ENCODE results near the gene ZFYVE26. TPM values are rescaled to one million over a fixed set of nuclear protein-coding genes. Genes with fewer than 3 reads are reported as not detected.

Gene ZFYVE26
- polyA plus RNA-seq, 4 donors = 3.2 to 24.1 (median 4.7) TPM

DNA sequence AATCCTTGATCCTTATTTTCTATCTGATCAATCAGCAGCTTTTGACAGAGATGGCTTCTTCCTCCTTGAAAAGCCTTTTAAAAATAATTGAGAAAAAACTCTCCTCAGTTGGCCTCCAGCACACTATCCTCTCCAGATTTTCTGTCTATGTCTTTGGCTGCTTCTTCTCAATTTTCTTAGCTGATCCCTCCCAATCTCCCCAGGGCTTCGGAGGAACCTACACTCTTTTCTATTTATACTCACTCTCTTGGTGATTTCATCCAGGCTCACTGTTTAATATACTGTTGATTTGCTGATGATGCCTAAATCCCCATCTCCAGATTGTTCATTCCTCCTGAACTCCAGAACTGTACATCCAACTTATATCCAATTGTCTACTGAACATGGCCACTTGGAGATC, 59.9 kb downstream of the ZFYVE26 start:
- WGBS, 3 donors = 94 to 97% (median 97%) methylated on average over 1 of the region's 1 CpG
- peaks cover 16 to 58% (median 22%) of the 10 kb centered on the region in 3 donors for H3K36me3 ChIP-seq (ENCODE audit: control insufficient read depth in 3 of 3, insufficient read depth in 2 of 3, low read depth in 1 of 3, low read length in 3 of 3)
- no peaks in the 10 kb centered on the region for H3K27me3 ChIP-seq (ENCODE audit: control insufficient read depth in 3 of 3, insufficient read depth in 3 of 3, low read length in 3 of 3)
- no peak overlapping the region for H3K4me3 ChIP-seq (ENCODE audit: low read depth in 1 of 3, low read length in 3 of 3)
- H3K9me3 ChIP-seq (ENCODE audit: control insufficient read depth in 2 of 2, insufficient read depth in 1 of 2, low read depth in 1 of 2, low read length in 1 of 2) = no peaks in the 10 kb centered on the region
- DNase-seq (no peak), FAIRE-seq (no peak)
- no peak overlapping the region for H3K27ac ChIP-seq (ENCODE audit: low read depth in 1 of 3, low read length in 2 of 3)
- H3K4me1 ChIP-seq (ENCODE audit: control insufficient read depth in 3 of 3, insufficient read depth in 2 of 3, low read depth in 1 of 3, low read length in 2 of 3) = no peaks in the 10 kb centered on the region

DNA sequence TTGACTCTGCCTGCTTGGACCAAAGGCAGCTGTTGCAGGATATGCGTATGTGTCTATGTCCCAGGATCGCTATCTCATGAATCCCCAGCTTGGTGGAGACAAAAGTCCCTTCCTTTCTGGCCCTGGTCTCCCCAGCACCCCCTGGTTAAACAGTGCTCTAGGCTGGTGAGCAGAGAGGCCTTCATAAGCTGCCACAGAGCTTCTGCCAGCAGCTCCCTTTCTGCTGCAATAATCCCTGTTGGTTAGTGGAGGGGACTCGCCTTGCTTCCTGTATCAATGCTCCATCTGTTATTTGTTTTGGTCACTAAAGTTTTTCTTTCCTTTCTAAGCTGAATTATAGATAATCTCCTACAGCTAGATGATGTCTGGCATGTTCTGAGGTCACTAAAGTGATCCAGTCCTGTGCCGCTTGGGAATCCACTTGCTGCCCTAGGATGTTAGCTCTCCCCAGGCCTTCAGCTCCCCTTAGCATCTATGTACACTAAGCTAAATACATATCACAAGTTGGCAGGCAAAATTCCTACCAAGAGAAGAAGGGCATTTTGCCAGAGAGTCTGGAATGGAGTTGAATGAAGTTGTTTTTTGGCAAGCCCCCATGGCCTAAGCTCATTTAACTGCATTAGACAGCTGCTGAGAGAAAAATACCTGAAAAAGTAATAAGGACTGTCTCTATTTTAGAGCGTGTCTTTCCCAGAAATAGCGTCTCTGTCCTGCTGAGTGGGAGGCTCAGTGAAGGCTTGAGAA, 66.9 kb downstream of the ZFYVE26 start:
- Histone ChIP-seq H3K4me3 (ENCODE audit: low read depth in 1 of 3, low read length in 3 of 3) (no peak overlapping the region), H3K27me3 (ENCODE audit: control insufficient read depth in 3 of 3, insufficient read depth in 3 of 3, low read length in 3 of 3) (no peaks in the 10 kb centered on the region), H3K9me3 (ENCODE audit: control insufficient read depth in 2 of 2, insufficient read depth in 1 of 2, low read depth in 1 of 2, low read length in 1 of 2) (no peaks in the 10 kb centered on the region), H3K36me3 (ENCODE audit: control insufficient read depth in 3 of 3, insufficient read depth in 2 of 3, low read depth in 1 of 3, low read length in 3 of 3) (peaks cover 20 to 56% (median 26%) of the 10 kb centered on the region in 3 donors), H3K27ac (ENCODE audit: low read depth in 1 of 3, low read length in 2 of 3) (no peak overlapping the region), H3K4me1 (ENCODE audit: control insufficient read depth in 3 of 3, insufficient read depth in 2 of 3, low read depth in 1 of 3, low read length in 2 of 3) (no peaks in the 10 kb centered on the region)
- no peak for FAIRE-seq
- 91 to 97% (median 93%) methylated on average over 6 of the region's 6 CpGs for WGBS, 3 donors
- no peak for DNase-seq

DNA sequence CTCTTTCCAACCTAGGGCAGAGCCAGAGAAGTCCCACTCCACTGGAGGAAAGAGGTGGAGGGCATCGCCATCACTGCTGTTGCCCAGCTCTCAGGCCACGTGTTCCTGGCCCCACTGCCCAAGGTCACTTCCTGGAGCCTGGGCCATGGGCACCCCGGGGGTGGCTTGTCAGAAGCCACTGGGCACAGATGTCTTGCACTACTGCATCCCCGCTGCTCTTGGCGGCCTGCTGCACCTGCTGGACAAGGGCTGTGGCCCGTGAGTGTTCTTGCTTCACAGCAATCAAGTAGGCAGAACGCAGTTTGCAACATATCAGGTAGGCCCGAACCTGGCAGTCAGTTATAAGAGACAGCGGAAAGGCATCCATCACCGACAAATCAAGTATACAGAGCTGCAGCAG, 68.1 kb downstream of the ZFYVE26 start:
- DNase-seq (no peak), FAIRE-seq (no peak)
- no peaks in the 10 kb centered on the region for H3K4me1 ChIP-seq (ENCODE audit: control insufficient read depth in 3 of 3, insufficient read depth in 2 of 3, low read depth in 1 of 3, low read length in 2 of 3)
- 89 to 95% (median 94%) methylated on average over 10 of the region's 10 CpGs for WGBS, 3 donors
- no peak overlapping the region for H3K27ac ChIP-seq (ENCODE audit: low read depth in 1 of 3, low read length in 2 of 3)
- H3K9me3 ChIP-seq (ENCODE audit: control insufficient read depth in 2 of 2, insufficient read depth in 1 of 2, low read depth in 1 of 2, low read length in 1 of 2) = no peaks in the 10 kb centered on the region
- peaks cover 15 to 51% (median 21%) of the 10 kb centered on the region in 3 donors for H3K36me3 ChIP-seq (ENCODE audit: control insufficient read depth in 3 of 3, insufficient read depth in 2 of 3, low read depth in 1 of 3, low read length in 3 of 3)
- H3K4me3 ChIP-seq (ENCODE audit: low read depth in 1 of 3, low read length in 3 of 3) = no peak overlapping the region
- H3K27me3 ChIP-seq (ENCODE audit: control insufficient read depth in 3 of 3, insufficient read depth in 3 of 3, low read length in 3 of 3) = no peaks in the 10 kb centered on the region

DNA sequence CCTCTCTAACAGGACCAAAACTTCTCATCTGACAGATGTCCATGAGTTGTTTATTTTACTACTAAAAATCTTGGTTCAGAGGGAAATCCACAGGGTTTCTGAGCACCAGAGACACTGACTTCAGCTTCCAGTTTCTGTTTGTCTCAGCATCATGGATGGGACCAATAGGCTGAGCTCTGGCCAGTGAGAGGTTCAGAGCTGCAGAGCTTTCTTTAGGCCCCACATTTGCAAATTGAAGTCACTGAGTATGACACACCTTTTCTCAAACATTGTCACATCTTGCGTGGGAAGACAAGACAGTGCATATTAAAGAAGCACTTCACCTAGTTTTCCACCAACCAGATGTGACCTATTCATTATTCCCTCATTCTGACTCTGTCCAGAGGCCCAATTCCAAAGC, 69.5 kb downstream of the ZFYVE26 start:
- no peaks in the 10 kb centered on the region for H3K27me3 ChIP-seq (ENCODE audit: control insufficient read depth in 3 of 3, insufficient read depth in 3 of 3, low read length in 3 of 3)
- no peak for FAIRE-seq
- no peak for DNase-seq
- H3K27ac ChIP-seq (ENCODE audit: low read depth in 1 of 3, low read length in 2 of 3) = no peak overlapping the region
- 84 to 96% (median 92%) methylated on average over 1 of the region's 1 CpG for WGBS, 3 donors
- H3K4me1 ChIP-seq (ENCODE audit: control insufficient read depth in 3 of 3, insufficient read depth in 2 of 3, low read depth in 1 of 3, low read length in 2 of 3) = no peaks in the 10 kb centered on the region
- no peak overlapping the region for H3K4me3 ChIP-seq (ENCODE audit: low read depth in 1 of 3, low read length in 3 of 3)
- no peaks in the 10 kb centered on the region for H3K9me3 ChIP-seq (ENCODE audit: control insufficient read depth in 2 of 2, insufficient read depth in 1 of 2, low read depth in 1 of 2, low read length in 1 of 2)
- H3K36me3 ChIP-seq (ENCODE audit: control insufficient read depth in 3 of 3, insufficient read depth in 2 of 3, low read depth in 1 of 3, low read length in 3 of 3) = peaks cover 5 to 40% (median 10%) of the 10 kb centered on the region in 3 donors

DNA sequence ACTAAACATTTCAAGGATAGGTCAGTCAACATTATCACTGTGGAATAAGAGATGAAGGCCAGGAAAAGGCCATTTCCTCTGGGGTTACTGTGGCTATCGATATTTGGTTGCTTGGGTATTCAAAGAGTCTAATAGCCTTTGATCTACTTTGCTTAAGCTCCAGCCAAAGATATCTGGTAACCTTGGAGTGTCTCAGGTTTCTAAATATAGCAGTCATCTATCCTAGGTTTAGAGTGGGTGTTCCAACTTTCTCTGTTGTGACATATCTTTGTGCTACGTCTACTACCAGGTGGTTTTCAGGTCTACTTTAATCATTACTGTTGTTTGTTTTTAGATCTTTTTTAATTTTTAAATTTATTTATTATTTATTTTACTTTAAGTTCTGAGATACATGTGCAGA, 72.3 kb downstream of the ZFYVE26 start:
- H3K36me3 ChIP-seq (ENCODE audit: control insufficient read depth in 3 of 3, insufficient read depth in 2 of 3, low read depth in 1 of 3, low read length in 3 of 3) = peaks cover 4 to 14% (median 5%) of the 10 kb centered on the region in 3 donors
- no peaks in the 10 kb centered on the region for H3K27me3 ChIP-seq (ENCODE audit: control insufficient read depth in 3 of 3, insufficient read depth in 3 of 3, low read length in 3 of 3)
- H3K27ac ChIP-seq (ENCODE audit: low read depth in 1 of 3, low read length in 2 of 3) = no peak overlapping the region
- FAIRE-seq (no peak), DNase-seq (no peak)
- H3K4me3 ChIP-seq (ENCODE audit: low read depth in 1 of 3, low read length in 3 of 3) = no peak overlapping the region
- H3K4me1 ChIP-seq (ENCODE audit: control insufficient read depth in 3 of 3, insufficient read depth in 2 of 3, low read depth in 1 of 3, low read length in 2 of 3) = peaks cover 0 to 1% (median 0%) of the 10 kb centered on the region in 3 donors
- WGBS, 3 donors = 64 to 73% (median 66%) methylated on average over 2 of the region's 2 CpGs
- no peaks in the 10 kb centered on the region for H3K9me3 ChIP-seq (ENCODE audit: control insufficient read depth in 2 of 2, insufficient read depth in 1 of 2, low read depth in 1 of 2, low read length in 1 of 2)

DNA sequence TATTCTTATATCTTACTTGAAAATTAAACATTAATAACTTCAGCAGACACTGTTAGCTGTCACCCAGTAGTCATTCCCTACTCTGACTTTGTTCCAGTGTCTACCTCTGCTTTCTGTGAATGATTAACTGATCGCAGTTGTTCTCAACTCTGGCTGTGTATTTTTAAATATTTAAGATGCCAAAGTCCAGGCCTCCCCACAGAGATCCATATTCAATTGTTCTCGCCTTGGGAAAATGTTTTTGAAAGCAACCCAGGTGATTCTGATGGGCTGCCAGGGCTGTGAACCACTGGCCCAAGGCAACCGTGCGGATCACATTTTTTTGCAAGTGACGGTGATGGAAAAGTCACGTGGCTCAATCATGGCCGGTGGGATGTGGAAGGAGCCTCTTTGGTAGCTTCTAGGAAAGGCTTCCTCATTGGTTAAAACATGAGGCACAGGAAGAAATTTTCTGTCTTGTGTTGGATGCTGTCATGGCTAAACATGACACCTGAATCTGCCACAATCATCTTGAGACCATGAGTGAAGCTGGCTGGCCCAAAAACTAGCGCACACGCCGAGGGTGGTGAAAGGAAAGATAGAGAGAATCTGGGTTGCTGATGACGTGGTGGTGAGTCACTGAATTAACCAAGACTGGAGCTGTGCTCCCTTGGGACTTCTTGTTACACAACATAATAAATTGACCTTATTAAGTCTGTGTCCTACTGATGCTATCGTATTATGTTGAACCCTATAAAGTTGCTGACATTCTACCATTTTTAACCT, 77.5 kb downstream of the ZFYVE26 start:
- Histone ChIP-seq H3K4me3 (ENCODE audit: low read depth in 1 of 3, low read length in 3 of 3) (no peak overlapping the region), H3K27ac (ENCODE audit: low read depth in 1 of 3, low read length in 2 of 3) (peak overlapping the region; percentile 20 to 86 (median 60)), H3K9me3 (ENCODE audit: control insufficient read depth in 2 of 2, insufficient read depth in 1 of 2, low read depth in 1 of 2, low read length in 1 of 2) (no peaks in the 10 kb centered on the region), H3K27me3 (ENCODE audit: control insufficient read depth in 3 of 3, insufficient read depth in 3 of 3, low read length in 3 of 3) (no peaks in the 10 kb centered on the region), H3K4me1 (ENCODE audit: control insufficient read depth in 3 of 3, insufficient read depth in 2 of 3, low read depth in 1 of 3, low read length in 2 of 3) (peaks cover 0 to 8% (median 0%) of the 10 kb centered on the region in 3 donors), H3K36me3 (ENCODE audit: control insufficient read depth in 3 of 3, insufficient read depth in 2 of 3, low read depth in 1 of 3, low read length in 3 of 3) (no peaks in the 10 kb centered on the region)
- 14 to 52% (median 30%) methylated on average over 12 of the region's 12 CpGs for WGBS, 3 donors
- DNase-seq (peak; percentile 78 to 89), FAIRE-seq (no peak)

DNA sequence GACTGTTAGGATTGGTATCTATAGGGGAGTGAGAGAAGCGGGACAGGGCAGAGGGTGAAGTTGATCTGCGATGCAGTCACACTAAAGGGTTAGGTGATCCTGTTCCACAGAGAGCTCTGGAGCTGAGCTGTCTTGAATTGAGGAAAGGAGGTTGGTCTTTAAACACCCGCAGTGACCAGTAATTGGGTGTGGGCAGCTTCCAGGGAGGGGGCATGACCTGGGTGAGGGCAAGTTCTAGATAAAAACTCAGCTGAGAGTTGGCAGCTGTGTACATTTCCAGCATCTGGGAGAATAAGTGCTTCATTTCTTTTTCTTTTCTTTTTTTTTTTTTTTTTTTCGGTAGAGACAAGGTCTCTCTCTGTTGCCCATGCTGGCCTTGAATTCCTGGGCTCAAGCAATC, 79.6 kb downstream of the ZFYVE26 start:
- peak in 1 of 2 donors; percentile 35 for DNase-seq

DNA sequence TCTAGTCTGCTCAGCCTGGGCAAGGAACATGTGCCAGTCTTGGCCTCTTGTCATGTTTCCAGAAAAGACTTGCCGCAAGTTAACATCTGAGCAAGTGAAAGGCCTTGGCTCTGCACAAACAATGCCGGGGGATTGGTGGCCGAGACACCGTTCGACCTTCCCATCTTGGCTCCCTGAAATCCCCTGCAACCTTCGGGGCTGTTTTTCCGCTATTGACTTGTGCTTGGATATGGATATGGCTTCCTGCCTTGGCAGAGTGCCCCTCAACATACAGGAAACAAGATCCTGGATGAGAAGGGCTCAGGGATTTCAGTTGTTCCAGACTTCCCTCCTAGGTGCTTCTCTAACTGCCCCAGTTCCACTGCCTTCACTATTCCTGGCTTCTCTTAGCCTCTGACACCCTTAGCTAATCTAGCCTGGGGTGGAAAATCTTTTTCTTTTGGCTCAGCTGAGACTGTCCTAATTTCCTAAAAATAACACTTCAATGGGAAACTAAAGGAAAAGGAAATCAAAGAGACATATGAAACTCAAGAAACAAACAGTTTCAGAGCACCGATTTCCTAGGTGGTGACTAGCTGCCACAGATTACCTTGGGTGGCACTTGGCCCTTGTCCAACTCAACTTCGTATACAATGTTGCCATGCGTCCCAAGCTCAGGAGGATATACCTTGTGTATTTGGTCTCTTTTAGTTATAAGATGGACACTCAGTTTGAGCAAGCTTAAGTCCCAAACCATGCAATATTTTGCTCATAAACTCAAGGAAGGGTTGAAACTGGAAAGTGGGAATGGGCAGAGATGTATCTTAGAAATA, 80.8 kb downstream of the ZFYVE26 start:
- H3K4me3 ChIP-seq (ENCODE audit: low read depth in 1 of 3, low read length in 3 of 3) = no peak overlapping the region
- H3K4me1 ChIP-seq (ENCODE audit: control insufficient read depth in 3 of 3, insufficient read depth in 2 of 3, low read depth in 1 of 3, low read length in 2 of 3) = peaks cover 0 to 8% (median 0%) of the 10 kb centered on the region in 3 donors
- no peak overlapping the region for H3K27ac ChIP-seq (ENCODE audit: low read depth in 1 of 3, low read length in 2 of 3)
- DNase-seq (no peak), FAIRE-seq (no peak)
- no peaks in the 10 kb centered on the region for H3K9me3 ChIP-seq (ENCODE audit: control insufficient read depth in 2 of 2, insufficient read depth in 1 of 2, low read depth in 1 of 2, low read length in 1 of 2)
- H3K36me3 ChIP-seq (ENCODE audit: control insufficient read depth in 3 of 3, insufficient read depth in 2 of 3, low read depth in 1 of 3, low read length in 3 of 3) = no peaks in the 10 kb centered on the region
- H3K27me3 ChIP-seq (ENCODE audit: control insufficient read depth in 3 of 3, insufficient read depth in 3 of 3, low read length in 3 of 3) = no peaks in the 10 kb centered on the region
- WGBS, 3 donors = 86 to 93% (median 88%) methylated on average over 10 of the region's 10 CpGs

More for the DNA sequence above, 79.6 kb downstream of the ZFYVE26 start:
- H3K36me3 ChIP-seq (ENCODE audit: control insufficient read depth in 3 of 3, insufficient read depth in 2 of 3, low read depth in 1 of 3, low read length in 3 of 3) = no peaks in the 10 kb centered on the region
- peaks cover 0 to 8% (median 0%) of the 10 kb centered on the region in 3 donors for H3K4me1 ChIP-seq (ENCODE audit: control insufficient read depth in 3 of 3, insufficient read depth in 2 of 3, low read depth in 1 of 3, low read length in 2 of 3)
- 25 to 72% (median 60%) methylated on average over 4 of the region's 4 CpGs for WGBS, 3 donors
- no peak for FAIRE-seq
- H3K27me3 ChIP-seq (ENCODE audit: control insufficient read depth in 3 of 3, insufficient read depth in 3 of 3, low read length in 3 of 3) = no peaks in the 10 kb centered on the region
- no peak overlapping the region for H3K27ac ChIP-seq (ENCODE audit: low read depth in 1 of 3, low read length in 2 of 3)
- no peak overlapping the region for H3K4me3 ChIP-seq (ENCODE audit: low read depth in 1 of 3, low read length in 3 of 3)
- no peaks in the 10 kb centered on the region for H3K9me3 ChIP-seq (ENCODE audit: control insufficient read depth in 2 of 2, insufficient read depth in 1 of 2, low read depth in 1 of 2, low read length in 1 of 2)
